ENCODE data around the gene TIAM2. TPM values are rescaled to one million over a fixed set of nuclear protein-coding genes. Genes with fewer than 3 reads are reported as not detected.

The TIAM2 gene
- total RNA-seq, 6 donors from 2014 or later, result 5.6 to 25.1 (median 7.7) TPM

DNA sequence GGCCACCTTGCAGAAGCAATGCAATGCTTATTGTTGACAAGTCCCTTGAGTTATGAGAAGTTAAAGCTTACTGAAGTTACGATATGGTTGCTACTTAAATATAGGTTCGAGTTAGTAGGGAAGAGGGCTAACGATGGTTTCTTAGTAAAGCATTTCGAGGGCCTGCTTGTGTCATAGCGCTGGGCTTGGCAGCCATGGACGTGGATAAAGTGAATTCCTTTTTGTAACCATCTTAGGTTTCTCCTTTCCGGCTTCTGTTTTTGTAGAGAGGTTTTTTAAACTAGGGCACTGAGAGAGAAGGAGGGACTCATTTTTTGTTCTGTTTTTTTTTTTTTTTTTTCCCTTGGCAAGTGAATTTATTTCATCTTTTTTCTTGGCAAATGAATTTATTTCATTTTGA lies 27.6 kb downstream of the TIAM2 start:
- Histone ChIP-seq H3K27me3 (no peaks in the 10 kb centered on the region), H3K4me3 (no peak overlapping the region), H3K4me1 (no peaks in the 10 kb centered on the region), H3K36me3 (no peaks in the 10 kb centered on the region), H3K27ac (no peak overlapping the region), H3K9me3 (no peaks in the 10 kb centered on the region)
- DNase-seq (no peak), ATAC-seq (ENCODE audit: low FRiP score in 2 of 2) (no peak)
- TF ChIP-seq, protein P1, sequence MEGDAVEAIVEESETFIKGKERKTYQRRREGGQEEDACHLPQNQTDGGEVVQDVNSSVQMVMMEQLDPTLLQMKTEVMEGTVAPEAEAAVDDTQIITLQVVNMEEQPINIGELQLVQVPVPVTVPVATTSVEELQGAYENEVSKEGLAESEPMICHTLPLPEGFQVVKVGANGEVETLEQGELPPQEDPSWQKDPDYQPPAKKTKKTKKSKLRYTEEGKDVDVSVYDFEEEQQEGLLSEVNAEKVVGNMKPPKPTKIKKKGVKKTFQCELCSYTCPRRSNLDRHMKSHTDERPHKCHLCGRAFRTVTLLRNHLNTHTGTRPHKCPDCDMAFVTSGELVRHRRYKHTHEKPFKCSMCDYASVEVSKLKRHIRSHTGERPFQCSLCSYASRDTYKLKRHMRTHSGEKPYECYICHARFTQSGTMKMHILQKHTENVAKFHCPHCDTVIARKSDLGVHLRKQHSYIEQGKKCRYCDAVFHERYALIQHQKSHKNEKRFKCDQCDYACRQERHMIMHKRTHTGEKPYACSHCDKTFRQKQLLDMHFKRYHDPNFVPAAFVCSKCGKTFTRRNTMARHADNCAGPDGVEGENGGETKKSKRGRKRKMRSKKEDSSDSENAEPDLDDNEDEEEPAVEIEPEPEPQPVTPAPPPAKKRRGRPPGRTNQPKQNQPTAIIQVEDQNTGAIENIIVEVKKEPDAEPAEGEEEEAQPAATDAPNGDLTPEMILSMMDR (IDR thresholded peaks at IDR 0.05), result no peak
- TF ChIP-seq POLR2A (IDR thresholded peaks at IDR 0.05), result no peak
- TF ChIP-seq POLR2AphosphoS5 (IDR thresholded peaks at IDR 0.05), result no peak
- no peak for TF ChIP-seq EP300 (IDR thresholded peaks at IDR 0.05)
- 82 to 91% methylated on average over 7 of the region's 7 CpGs for WGBS, 2 donors

DNA sequence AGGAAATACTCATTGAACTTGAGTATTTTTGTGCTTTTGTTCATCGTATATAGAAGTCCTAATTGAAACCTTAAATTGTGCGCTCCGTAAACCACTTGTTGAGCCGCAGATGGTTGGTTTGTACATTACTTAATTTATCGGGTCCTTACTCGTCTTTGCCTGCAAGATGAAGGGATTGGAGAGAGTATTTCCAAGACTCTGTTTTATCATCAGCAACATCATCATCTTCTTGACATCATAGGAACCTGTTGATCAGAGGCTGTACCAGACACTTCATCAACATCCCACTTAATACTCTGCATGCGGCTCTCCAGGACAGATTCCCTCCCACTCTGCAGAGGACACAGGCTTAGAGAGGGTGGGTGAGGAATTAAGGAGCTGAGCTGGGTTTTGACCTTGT lies 28.6 kb downstream of the TIAM2 start:
- ATAC-seq (ENCODE audit: low FRiP score in 2 of 2) (no peak), DNase-seq (no peak)
- H3K9me3 ChIP-seq, result no peaks in the 10 kb centered on the region
- no peak overlapping the region for H3K27ac ChIP-seq
- WGBS, 2 donors, result 86 to 95% methylated on average over 7 of the region's 7 CpGs
- H3K27me3 ChIP-seq, result no peaks in the 10 kb centered on the region
- no peak for TF ChIP-seq POLR2AphosphoS5 (IDR thresholded peaks at IDR 0.05)
- TF ChIP-seq POLR2A (IDR thresholded peaks at IDR 0.05), result no peak
- no peak for TF ChIP-seq EP300 (IDR thresholded peaks at IDR 0.05)
- TF ChIP-seq, protein P1 (IDR thresholded peaks at IDR 0.05), result no peak
- no peaks in the 10 kb centered on the region for H3K36me3 ChIP-seq
- H3K4me1 ChIP-seq, result no peaks in the 10 kb centered on the region
- H3K4me3 ChIP-seq, result no peak overlapping the region

DNA sequence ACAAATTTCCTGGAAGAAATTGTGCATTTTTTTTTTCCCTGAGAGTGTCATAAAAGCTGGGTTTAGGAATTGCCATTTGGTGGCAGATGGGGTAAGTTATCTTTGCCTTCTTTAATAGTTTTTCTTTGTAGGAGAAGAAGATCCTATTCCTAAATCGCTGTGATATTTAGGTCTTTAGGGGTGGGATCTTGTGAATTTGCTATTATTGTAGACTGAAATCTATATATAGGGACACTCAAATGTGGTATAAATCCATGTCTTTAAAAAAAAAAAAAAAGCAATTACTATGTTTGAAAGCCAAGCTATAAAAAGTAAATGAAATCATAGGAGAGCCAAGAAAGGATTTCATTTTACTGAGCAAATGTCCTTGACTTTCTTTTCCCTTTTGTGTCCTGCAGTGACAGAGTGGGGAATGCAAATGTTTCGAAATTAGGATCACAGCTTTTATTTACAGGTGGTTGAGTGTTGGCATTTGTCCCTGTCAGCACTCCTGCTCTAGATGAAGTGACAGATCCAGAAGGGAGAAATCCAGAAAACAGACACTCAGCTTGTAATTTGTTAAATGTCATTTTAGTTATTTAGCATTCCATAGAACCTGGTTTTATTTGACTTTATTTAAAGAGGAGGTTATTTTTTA lies 29.4 kb downstream of the TIAM2 start:
- WGBS, 2 donors, result 72 to 77% methylated on average over 2 of the region's 2 CpGs
- no peak for ATAC-seq (ENCODE audit: low FRiP score in 2 of 2)

DNA sequence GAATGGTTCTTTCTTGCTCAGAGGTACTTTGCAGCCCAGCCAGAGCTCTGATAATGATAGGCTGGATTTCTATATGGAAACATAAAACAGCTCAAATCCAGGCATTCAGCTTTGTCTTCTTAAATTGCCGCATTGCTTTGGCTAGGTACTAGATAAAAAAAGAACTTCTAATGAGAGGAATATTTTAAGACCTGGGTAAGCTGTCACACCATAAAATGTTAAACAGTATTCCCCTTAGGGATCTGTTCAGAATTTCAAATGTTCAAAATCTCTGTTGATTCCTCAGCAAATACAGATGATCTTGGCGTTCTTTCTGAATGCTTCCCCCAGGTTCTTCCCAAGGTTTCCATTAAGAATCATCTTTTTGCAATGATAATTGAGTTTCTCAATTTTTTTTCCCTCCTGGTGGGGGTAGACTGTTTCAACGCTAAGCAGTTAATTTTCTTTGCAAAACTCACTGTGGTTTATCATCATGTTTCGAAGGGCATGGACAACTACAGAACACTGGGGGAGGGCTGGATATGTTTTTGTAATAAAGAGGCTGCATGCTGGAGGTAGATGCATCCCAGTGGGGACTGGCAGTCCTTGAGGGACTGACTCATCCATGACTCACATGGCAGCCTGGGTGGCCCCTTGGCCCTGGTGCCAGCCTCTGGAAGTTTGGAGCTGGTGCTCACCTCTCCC lies 31.0 kb downstream of the TIAM2 start:
- ATAC-seq (ENCODE audit: low FRiP score in 2 of 2) (peak in 1 of 2 donors; percentile 24), DNase-seq (no peak)
- WGBS, 2 donors, result 97 to 100% methylated on average over 4 of the region's 4 CpGs
- H3K4me1 ChIP-seq, result no peaks in the 10 kb centered on the region
- H3K27me3 ChIP-seq, result no peaks in the 10 kb centered on the region
- no peaks in the 10 kb centered on the region for H3K36me3 ChIP-seq
- H3K4me3 ChIP-seq, result no peak overlapping the region
- H3K27ac ChIP-seq, result no peak overlapping the region
- H3K9me3 ChIP-seq, result no peaks in the 10 kb centered on the region
- TF ChIP-seq POLR2A (IDR thresholded peaks at IDR 0.05), result no peak
- TF ChIP-seq, protein P1 (IDR thresholded peaks at IDR 0.05), result no peak
- no peak for TF ChIP-seq EP300 (IDR thresholded peaks at IDR 0.05)
- TF ChIP-seq POLR2AphosphoS5 (IDR thresholded peaks at IDR 0.05), result no peak

More for the DNA sequence above, 29.4 kb downstream of the TIAM2 start:
- Histone ChIP-seq H3K4me3 (no peak overlapping the region), H3K27me3 (no peaks in the 10 kb centered on the region), H3K9me3 (no peaks in the 10 kb centered on the region), H3K27ac (no peak overlapping the region), H3K4me1 (no peaks in the 10 kb centered on the region), H3K36me3 (no peaks in the 10 kb centered on the region)
- no peak for TF ChIP-seq POLR2A (IDR thresholded peaks at IDR 0.05)
- TF ChIP-seq, protein P1 (IDR thresholded peaks at IDR 0.05), result no peak
- no peak for TF ChIP-seq POLR2AphosphoS5 (IDR thresholded peaks at IDR 0.05)
- no peak for TF ChIP-seq EP300 (IDR thresholded peaks at IDR 0.05)
- no peak for DNase-seq

DNA sequence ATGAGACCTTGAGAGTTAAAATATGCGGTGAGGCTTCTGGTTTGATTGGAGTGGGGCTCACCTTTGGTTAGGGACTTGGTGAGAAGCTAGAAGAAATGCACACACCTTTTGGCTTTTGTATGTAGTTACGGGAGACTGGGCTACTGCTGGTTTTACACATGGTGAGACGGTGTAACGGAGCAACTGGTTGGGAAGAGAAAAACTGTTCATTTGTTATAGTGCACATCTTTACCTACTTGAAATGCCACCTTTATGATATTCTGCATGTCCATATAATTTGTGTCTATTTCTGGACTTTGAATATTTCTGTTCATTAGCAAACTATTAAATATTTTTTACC lies 31.6 kb downstream of the TIAM2 start:
- WGBS, 2 donors, result 93 to 95% methylated on average over 4 of the region's 4 CpGs
- ATAC-seq (ENCODE audit: low FRiP score in 2 of 2), result no peak
- H3K36me3 ChIP-seq, result no peaks in the 10 kb centered on the region
- DNase-seq, result no peak
- no peak overlapping the region for H3K4me3 ChIP-seq
- no peak overlapping the region for H3K27ac ChIP-seq
- no peaks in the 10 kb centered on the region for H3K4me1 ChIP-seq
- no peaks in the 10 kb centered on the region for H3K9me3 ChIP-seq
- no peaks in the 10 kb centered on the region for H3K27me3 ChIP-seq
- TF ChIP-seq POLR2AphosphoS5 (IDR thresholded peaks at IDR 0.05) (no peak), EP300 (IDR thresholded peaks at IDR 0.05) (no peak), POLR2A (IDR thresholded peaks at IDR 0.05) (no peak)
- TF ChIP-seq, protein P1 (IDR thresholded peaks at IDR 0.05), result no peak

Data from upper lobe of left lung (tissue), 6 donors.